ENCODE measurements around the gene KARS1. TPM values are rescaled to one million over a fixed set of nuclear protein-coding genes. Genes with fewer than 3 reads are reported as not detected.

The KARS1 gene
- total RNA-seq, 4 donors from 2014 or later: 88.6 to 110 (median 100) TPM

GRCh38 chr16:75648265-75649076, 1.0 kb upstream of the KARS1 start:
- TF ChIP-seq CTCF (IDR thresholded peaks at IDR 0.05): no peak
- no peak for TF ChIP-seq POLR2A (IDR thresholded peaks at IDR 0.05)
- 0% methylated on average over 55 to 61 of the region's 62 CpGs for WGBS, 2 donors
- intact Hi-C loops (cut with DNase I; ENCODE audit: low total_unique reads): loop anchor here (10.0 kb wide), 1 partner anchor 116 kb away; no protein-coding TSS in a partner anchor

GRCh38 chr16:75647112-75647491, 363 bp downstream of the KARS1 start:
- WGBS, 2 donors: 0 to 1% methylated on average over 14 to 18 of the region's 18 CpGs
- DNase-seq (ENCODE audit: low spot score in 2 of 2): no peak
- TF ChIP-seq CTCF (IDR thresholded peaks at IDR 0.05): no peak
- no peak for TF ChIP-seq POLR2A (IDR thresholded peaks at IDR 0.05)
- peak overlapping the region; percentile 91 for H3K4me3 ChIP-seq (ENCODE audit: low read depth, poor library complexity, severe bottlenecking)
- intact Hi-C loops (cut with DNase I; ENCODE audit: low total_unique reads): loop anchor here (10.0 kb wide), 1 partner anchor 118 kb away; no protein-coding TSS in a partner anchor

More at GRCh38 chr16:75648265-75649076, 1.0 kb upstream of the KARS1 start:
- peak; percentile 85 to 98 for DNase-seq (ENCODE audit: low spot score in 2 of 2)
- peak overlapping the region; percentile 67 for H3K4me3 ChIP-seq (ENCODE audit: low read depth, poor library complexity, severe bottlenecking)

- H3K4me3 ChIP-seq (ENCODE audit: low read depth, poor library complexity, severe bottlenecking): no peak overlapping the region
- intact Hi-C loops (cut with DNase I; ENCODE audit: low total_unique reads): loop anchor here (10.0 kb wide), 1 partner anchor 120 kb away; no protein-coding TSS in a partner anchor
- DNase-seq (ENCODE audit: low spot score in 2 of 2): no peak
- WGBS, 2 donors: 87 to 88% methylated on average over 7 of the region's 7 CpGs
- TF ChIP-seq POLR2A (IDR thresholded peaks at IDR 0.05) (no peak), CTCF (IDR thresholded peaks at IDR 0.05) (no peak)
Observed at GRCh38 chr16:75644240-75645012, 3.0 kb downstream of the KARS1 start.

GRCh38 chr16:75640598-75640997, 6.9 kb downstream of the KARS1 start:
- intact Hi-C loops (cut with DNase I; ENCODE audit: low total_unique reads): loop anchor here (10.0 kb wide), 1 partner anchor 124 kb away; no protein-coding TSS in a partner anchor
- H3K4me3 ChIP-seq (ENCODE audit: low read depth, poor library complexity, severe bottlenecking): no peak overlapping the region
- TF ChIP-seq CTCF (IDR thresholded peaks at IDR 0.05): no peak
- DNase-seq (ENCODE audit: low spot score in 2 of 2): no peak
- WGBS, 2 donors: 83 to 97% methylated on average over 6 of the region's 6 CpGs

DNA sequence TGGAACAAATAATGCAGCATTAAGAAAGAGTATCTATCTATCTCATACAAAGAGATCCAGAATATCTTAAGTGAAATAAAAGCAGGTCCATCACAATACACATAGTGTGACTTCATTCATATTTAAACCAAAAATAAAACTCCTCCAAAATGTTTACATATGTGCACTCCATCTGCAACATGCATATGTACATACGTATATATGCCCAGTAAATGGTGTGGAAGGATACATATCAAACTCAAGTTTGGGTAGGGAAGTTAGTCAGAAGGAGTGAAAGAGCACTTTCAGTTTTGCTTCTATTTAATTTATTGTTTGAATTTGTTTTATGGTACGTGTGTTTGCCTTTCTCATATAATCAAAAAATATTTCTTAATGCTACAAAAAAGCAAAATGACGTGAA, 12.4 kb downstream of the KARS1 start:
- 73 to 90% methylated on average over 3 of the region's 3 CpGs for WGBS, 2 donors
- no peak for TF ChIP-seq CTCF (IDR thresholded peaks at IDR 0.05)
- no peak for TF ChIP-seq POLR2A (IDR thresholded peaks at IDR 0.05)
- DNase-seq (ENCODE audit: low spot score in 2 of 2): no peak
- H3K4me3 ChIP-seq (ENCODE audit: low read depth, poor library complexity, severe bottlenecking): no peak overlapping the region
- intact Hi-C loops (cut with DNase I; ENCODE audit: low total_unique reads): no loop called here
